Gastroesophageal sphincter (tissue), 3 donors: Measurements from ENCODE around the gene SLC39A1.

Experiments
- EP300 ChIP-seq: sonication (generic); formaldehyde crosslinking; IDR thresholded peaks from one replicate; pipeline ENCODE4 v1.6.1; 2017; ENCODE audit warnings: antibody characterized with exemption, mild to moderate bottlenecking
- POLR2A ChIP-seq, 2 donors: fragments of 450-650 bp; IDR thresholded peaks; one replicate each; pipeline ENCODE4 v1.6.1; 2017; ENCODE audit warnings: antibody characterized with exemption in 2 of 2, mild to moderate bottlenecking in 2 of 2, moderate library complexity in 1 of 2
- POLR2AphosphoS5 ChIP-seq: sonication (generic); formaldehyde crosslinking; IDR thresholded peaks from one replicate; pipeline ENCODE4 v1.6.1; 2017; ENCODE audit warnings: antibody characterized with exemption
- TF ChIP-seq, protein P1 (sequence below), 4 experiments: fragments of 200-600 bp in 2 of 4; fragments of 450-650 bp in 2 of 4; sonication (generic) in 1 of 4; IDR thresholded peaks; one replicate each; pipeline ENCODE4 v1.5.1; 2017 to 2019; ENCODE audit warnings: antibody characterized with exemption in 4 of 4, mild to moderate bottlenecking in 2 of 4, moderate library complexity in 2 of 4

DNA sequence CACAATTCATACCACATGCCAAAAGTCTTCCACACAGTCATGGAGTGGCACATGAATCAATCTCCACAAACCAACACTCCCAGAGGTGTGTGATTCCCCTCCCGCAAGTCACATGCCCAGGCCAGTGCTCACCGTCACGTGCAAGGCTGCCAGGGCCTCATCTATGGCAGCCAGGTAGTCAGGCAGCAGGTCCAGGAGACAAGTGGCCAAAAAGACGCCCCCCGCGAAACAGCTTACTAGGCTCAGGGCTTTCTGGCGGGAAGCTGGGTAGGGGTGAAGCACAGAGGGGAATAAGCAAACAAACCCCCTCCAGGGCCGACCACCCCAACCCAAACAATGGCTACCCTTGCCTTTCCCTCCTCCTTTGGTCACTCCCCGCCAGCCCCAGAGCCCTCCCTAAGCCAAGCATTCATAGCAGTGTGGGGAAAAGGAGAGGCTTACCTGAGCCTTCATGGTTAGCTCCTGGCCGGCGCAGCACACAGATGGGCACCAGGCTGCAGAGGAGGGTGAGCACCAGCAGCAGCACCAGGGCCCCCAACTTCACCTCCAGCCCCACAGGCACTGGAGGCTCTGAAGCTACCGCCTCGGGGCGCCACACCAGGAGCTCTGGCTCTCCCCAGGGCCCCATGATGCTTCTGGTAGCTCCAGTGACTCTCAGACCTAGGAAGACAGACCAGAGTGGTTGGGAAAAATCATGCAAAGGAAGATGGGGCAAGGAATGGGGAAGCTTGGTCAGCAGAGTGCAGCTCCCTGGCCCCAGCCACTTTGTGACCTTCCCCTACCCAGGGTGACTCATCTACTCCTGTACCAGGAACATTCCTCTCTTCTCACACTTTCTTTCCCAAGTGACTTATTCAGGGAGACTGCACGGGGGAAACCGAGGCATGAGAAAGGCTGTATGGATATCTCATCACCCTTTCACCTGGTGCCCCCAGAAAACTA is 978 bp downstream of the SLC39A1 start:
- TF ChIP-seq, protein P1, sequence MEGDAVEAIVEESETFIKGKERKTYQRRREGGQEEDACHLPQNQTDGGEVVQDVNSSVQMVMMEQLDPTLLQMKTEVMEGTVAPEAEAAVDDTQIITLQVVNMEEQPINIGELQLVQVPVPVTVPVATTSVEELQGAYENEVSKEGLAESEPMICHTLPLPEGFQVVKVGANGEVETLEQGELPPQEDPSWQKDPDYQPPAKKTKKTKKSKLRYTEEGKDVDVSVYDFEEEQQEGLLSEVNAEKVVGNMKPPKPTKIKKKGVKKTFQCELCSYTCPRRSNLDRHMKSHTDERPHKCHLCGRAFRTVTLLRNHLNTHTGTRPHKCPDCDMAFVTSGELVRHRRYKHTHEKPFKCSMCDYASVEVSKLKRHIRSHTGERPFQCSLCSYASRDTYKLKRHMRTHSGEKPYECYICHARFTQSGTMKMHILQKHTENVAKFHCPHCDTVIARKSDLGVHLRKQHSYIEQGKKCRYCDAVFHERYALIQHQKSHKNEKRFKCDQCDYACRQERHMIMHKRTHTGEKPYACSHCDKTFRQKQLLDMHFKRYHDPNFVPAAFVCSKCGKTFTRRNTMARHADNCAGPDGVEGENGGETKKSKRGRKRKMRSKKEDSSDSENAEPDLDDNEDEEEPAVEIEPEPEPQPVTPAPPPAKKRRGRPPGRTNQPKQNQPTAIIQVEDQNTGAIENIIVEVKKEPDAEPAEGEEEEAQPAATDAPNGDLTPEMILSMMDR (IDR thresholded peaks at IDR 0.05), result no peak
- no peak for TF ChIP-seq POLR2A (IDR thresholded peaks at IDR 0.05)
- no peak for TF ChIP-seq EP300
- TF ChIP-seq POLR2AphosphoS5, result no peak
